Endothelial cell of umbilical vein (primary cell): ENCODE measurements around the gene TMEM126A. TPM values are rescaled to one million over a fixed set of nuclear protein-coding genes. Genes with fewer than 3 reads are reported as not detected.
"Not testable (repeated sequence)": the region's sequence is repeated elsewhere in the genome, so short reads cannot be mapped to it uniquely, and the experiment has no call there.

ENCODE experiments used
- BruUV-seq: library from RNA; stranded (reverse); fragments of 400-500 nt; replicated peaks from 2 replicates; lab custom pipeline; 2021; lab: Mats Ljungman, UMichigan
- CTCF ChIA-PET: fragments of 300-600, 350-600 bp; sonication (Branson Sonifier 250); formaldehyde crosslinking; loops from one replicate; lab custom pipeline; 2021; ENCODE audit warnings: antibody characterized with exemption, inconsistent platforms; lab: Charles Lee
- POLR2A ChIA-PET: fragments of 300-600, 350-600 bp; sonication (Branson Sonifier 250); formaldehyde crosslinking; loops from one replicate; lab custom pipeline; 2021; ENCODE audit warnings: antibody characterized with exemption, inconsistent platforms; lab: Charles Lee
- DNase-seq: peaks from one replicate; pipeline ENCODE4 v3.0.0-alpha.2; 2011; ENCODE audit warnings: low read depth, low spot score
- FAIRE-seq: peaks from 2 replicates; lab custom pipeline; 2011; peaks lifted over from hg19 to GRCh38; lab: Jason Lieb, UNC
- H2AFZ ChIP-seq: 2 replicates; pipeline ENCODE4 v1.6.0; 2012; ENCODE audit warnings: low read depth, low read length, control low read depth, inconsistent platforms
- H3K27ac ChIP-seq: 2 replicates; pipeline ENCODE4 v1.5.1; 2011; ENCODE audit warnings: low read depth, mild to moderate bottlenecking, control low read depth, low read length, moderate library complexity; ENCODE audit not compliant: insufficient read depth
- H3K27me3 ChIP-seq, 2 experiments: 2 replicates each; pipeline versions ENCODE4 v1.6.0 to v1.6.1; 2011; ENCODE audit warnings: low read length in 2 of 2, mixed read lengths in 1 of 2; ENCODE audit not compliant: control insufficient read depth in 2 of 2, insufficient read depth in 2 of 2
- H3K36me3 ChIP-seq, 2 experiments: 2 replicates in 1 of 2; 3 replicates in 1 of 2; pipeline ENCODE4 v1.5.1; 2011; ENCODE audit warnings: low read length in 2 of 2, mild to moderate bottlenecking in 1 of 2, moderate library complexity in 1 of 2; ENCODE audit not compliant: control insufficient read depth in 2 of 2, insufficient read depth in 2 of 2; ENCODE audit errors: extremely low read depth in 1 of 2
- H3K4me1 ChIP-seq: 3 replicates; pipeline ENCODE4 v1.5.1; 2011; ENCODE audit warnings: mild to moderate bottlenecking, low read length; ENCODE audit not compliant: control insufficient read depth, insufficient read depth; ENCODE audit errors: extremely low read depth
- H3K4me2 ChIP-seq: 2 replicates; pipeline ENCODE4 v1.6.1; 2011; ENCODE audit warnings: low read length, control low read depth, mixed read lengths; ENCODE audit not compliant: insufficient read depth
- H3K4me3 ChIP-seq, 3 experiments: fragments of 200-600 bp in 1 of 3; sonication (generic), shearing (Covaris generic) in 1 of 3; replicated peaks in 1 of 3; 2 replicates each; pipeline ENCODE4 v1.5.1; 2011 to 2016; ENCODE audit warnings: control low read depth in 3 of 3, low read length in 3 of 3, mild to moderate bottlenecking in 2 of 3, inconsistent platforms in 1 of 3, low read depth in 1 of 3, moderate library complexity in 1 of 3; ENCODE audit not compliant: insufficient read depth in 1 of 3
- H3K79me2 ChIP-seq: 2 replicates; pipeline ENCODE4 v1.6.0; 2012; ENCODE audit warnings: low read length, inconsistent platforms; ENCODE audit not compliant: control insufficient read depth, insufficient read depth
- H3K9ac ChIP-seq: replicated peaks from 2 replicates; pipeline ENCODE3; 2011; ENCODE audit warnings: low read length, control low read depth; ENCODE audit not compliant: insufficient read depth; ENCODE audit errors: extremely low read depth
- H3K9me1 ChIP-seq: replicated peaks from 3 replicates; pipeline ENCODE4 v1.6.0; 2011; ENCODE audit warnings: mild to moderate bottlenecking, low read length; ENCODE audit not compliant: control insufficient read depth, insufficient read depth; ENCODE audit errors: extremely low read depth
- H3K9me3 ChIP-seq: replicated peaks from 2 replicates; pipeline ENCODE4 v1.5.1; 2012; ENCODE audit warnings: low read length, inconsistent platforms; ENCODE audit not compliant: control insufficient read depth, insufficient read depth
- H4K20me1 ChIP-seq: replicated peaks from 2 replicates; pipeline ENCODE3; 2011; ENCODE audit warnings: mild to moderate bottlenecking, low read length; ENCODE audit not compliant: control insufficient read depth, insufficient read depth; ENCODE audit errors: extremely low read depth
- POLR2A ChIP-seq: IDR thresholded peaks from 2 replicates; pipeline ENCODE4 v1.6.1; 2012; ENCODE audit warnings: low read depth, mild to moderate bottlenecking, control low read depth, low read length
- dilution Hi-C: fragments of 300-500 bp; cut with MboI; formaldehyde crosslinking; loops from one replicate; pipeline ENCODE4 v1.15.0; 2019; ENCODE audit warnings: low sequenced_read_pairs; ENCODE audit not compliant: extremely low pct_ligation_motif_present
- intact Hi-C: fragments of 100-400 bp; cut with micrococcal nuclease; formaldehyde crosslinking; loops from one replicate; pipeline ENCODE4 v1.10.0; 2022
- polyA plus RNA-seq, 4 experiments: library from polyadenylated mRNA; depleted of rRNA in 3 of 4; stranded (reverse) in 3 of 4; unstranded in 1 of 4; fragments of >200 nt; gene quantifications; 2 replicates each; pipeline versions ENCODE4 v1.2.1 to v1.2.3, GENCODE V29; 2011 to 2012; ENCODE audit warnings: missing spikeins in 1 of 4
- total RNA-seq: library from RNA; stranded (reverse); gene quantifications from 2 replicates; pipeline ENCODE4 v1.2.3, GENCODE V29; 2021
- TF ChIP-seq, protein P1 (sequence below): IDR thresholded peaks from 2 replicates; pipeline ENCODE4 v1.6.1; 2011; ENCODE audit not compliant: insufficient read depth, insufficient read length
- TF ChIP-seq, protein P2 (sequence below), 2 donors: IDR thresholded peaks; 1 replicate in 1 of 2; 2 replicates in 1 of 2; pipeline ENCODE4 v1.5.1; 2011; ENCODE audit warnings: low read length in 2 of 2, mild to moderate bottlenecking in 2 of 2, moderate library complexity in 2 of 2, control low read depth in 1 of 2, inconsistent platforms in 1 of 2, low read depth in 1 of 2; ENCODE audit not compliant: insufficient read depth in 1 of 2; ENCODE audit errors: extremely low read depth in 1 of 2

The TMEM126A gene
- total and polyA plus RNA-seq, 2 donors (not counting 3 experiments of a cell fraction or from before 2014, with no cell fraction given): 35.3 to 45.8 TPM

- FAIRE-seq (no peak), DNase-seq (no peak)
- H3K9me1 ChIP-seq: no peaks in the 10 kb centered on the region
- peaks cover 0 to 3% of the 10 kb centered on the region in 2 experiments for H3K36me3 ChIP-seq
- POLR2A ChIA-PET: no interaction called here
- no peak overlapping the region for H3K9ac ChIP-seq
- CTCF ChIA-PET: no interaction called here
- intact Hi-C loops (loop anchor here (10.0 kb wide), 1 partner anchor 628 kb away; no protein-coding TSS in a partner anchor), dilution Hi-C loops (no loop called here)
- H3K4me2 ChIP-seq: no peak overlapping the region
- BruUV-seq: no TSS peak
- no peaks in the 10 kb centered on the region for H3K9me3 ChIP-seq
- no peak overlapping the region for H2AFZ ChIP-seq
- H3K79me2 ChIP-seq: peaks cover 30% of the 10 kb centered on the region
- no peak overlapping the region for H3K27ac ChIP-seq
- H3K4me3 ChIP-seq: no peak overlapping the region
- H3K27me3 ChIP-seq: no peaks in the 10 kb centered on the region
- peaks cover 8% of the 10 kb centered on the region for H4K20me1 ChIP-seq
- TF ChIP-seq, protein P1, sequence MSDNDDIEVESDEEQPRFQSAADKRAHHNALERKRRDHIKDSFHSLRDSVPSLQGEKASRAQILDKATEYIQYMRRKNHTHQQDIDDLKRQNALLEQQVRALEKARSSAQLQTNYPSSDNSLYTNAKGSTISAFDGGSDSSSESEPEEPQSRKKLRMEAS: no peak
- TF ChIP-seq, protein P2, sequence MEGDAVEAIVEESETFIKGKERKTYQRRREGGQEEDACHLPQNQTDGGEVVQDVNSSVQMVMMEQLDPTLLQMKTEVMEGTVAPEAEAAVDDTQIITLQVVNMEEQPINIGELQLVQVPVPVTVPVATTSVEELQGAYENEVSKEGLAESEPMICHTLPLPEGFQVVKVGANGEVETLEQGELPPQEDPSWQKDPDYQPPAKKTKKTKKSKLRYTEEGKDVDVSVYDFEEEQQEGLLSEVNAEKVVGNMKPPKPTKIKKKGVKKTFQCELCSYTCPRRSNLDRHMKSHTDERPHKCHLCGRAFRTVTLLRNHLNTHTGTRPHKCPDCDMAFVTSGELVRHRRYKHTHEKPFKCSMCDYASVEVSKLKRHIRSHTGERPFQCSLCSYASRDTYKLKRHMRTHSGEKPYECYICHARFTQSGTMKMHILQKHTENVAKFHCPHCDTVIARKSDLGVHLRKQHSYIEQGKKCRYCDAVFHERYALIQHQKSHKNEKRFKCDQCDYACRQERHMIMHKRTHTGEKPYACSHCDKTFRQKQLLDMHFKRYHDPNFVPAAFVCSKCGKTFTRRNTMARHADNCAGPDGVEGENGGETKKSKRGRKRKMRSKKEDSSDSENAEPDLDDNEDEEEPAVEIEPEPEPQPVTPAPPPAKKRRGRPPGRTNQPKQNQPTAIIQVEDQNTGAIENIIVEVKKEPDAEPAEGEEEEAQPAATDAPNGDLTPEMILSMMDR (IDR thresholded peaks at IDR 0.05; ENCODE audit: extremely low read depth in 1 of 2, insufficient read depth in 1 of 2, low read depth in 1 of 2, low read length in 2 of 2): no peak
- H3K4me1 ChIP-seq: peaks cover 9% of the 10 kb centered on the region
Observed at GRCh38 chr11:85666687-85667086, 18.9 kb downstream of the TMEM126A start.

- peaks cover 15% of the 10 kb centered on the region for H3K79me2 ChIP-seq
- H3K9ac ChIP-seq: no peak overlapping the region
- TF ChIP-seq, protein P2 (IDR thresholded peaks at IDR 0.05; ENCODE audit: extremely low read depth in 1 of 2, insufficient read depth in 1 of 2, low read depth in 1 of 2, low read length in 2 of 2): no peak
- no peak for TF ChIP-seq POLR2A
- H3K4me2 ChIP-seq: no peak overlapping the region
- H3K4me3 ChIP-seq: no peak overlapping the region
- H3K36me3 ChIP-seq: no peaks in the 10 kb centered on the region
- no peak for FAIRE-seq
- dilution Hi-C loops: no loop called here
- no peaks in the 10 kb centered on the region for H4K20me1 ChIP-seq
- no peak for DNase-seq
- CTCF ChIA-PET: interaction anchor here (0.6 to 0.9 kb wide), 2 partner anchors 17 to 141 kb away, joined by 3 to 5 read pairs; partner anchors contain the start of gene CCDC89
- H3K9me1 ChIP-seq: no peaks in the 10 kb centered on the region
- POLR2A ChIA-PET: no interaction called here
- H3K27me3 ChIP-seq: peaks cover 2 to 3% of the 10 kb centered on the region in 2 experiments
- intact Hi-C loops: loop anchor here (10.0 kb wide), 1 partner anchor 627 kb away; no protein-coding TSS in a partner anchor
- H3K4me1 ChIP-seq: no peaks in the 10 kb centered on the region
- H3K27ac ChIP-seq: no peak overlapping the region
- no TSS peak for BruUV-seq
- no peak overlapping the region for H2AFZ ChIP-seq
- H3K9me3 ChIP-seq: no peaks in the 10 kb centered on the region
Observed at GRCh38 chr11:85668157-85668556, 20.4 kb downstream of the TMEM126A start.

DNA sequence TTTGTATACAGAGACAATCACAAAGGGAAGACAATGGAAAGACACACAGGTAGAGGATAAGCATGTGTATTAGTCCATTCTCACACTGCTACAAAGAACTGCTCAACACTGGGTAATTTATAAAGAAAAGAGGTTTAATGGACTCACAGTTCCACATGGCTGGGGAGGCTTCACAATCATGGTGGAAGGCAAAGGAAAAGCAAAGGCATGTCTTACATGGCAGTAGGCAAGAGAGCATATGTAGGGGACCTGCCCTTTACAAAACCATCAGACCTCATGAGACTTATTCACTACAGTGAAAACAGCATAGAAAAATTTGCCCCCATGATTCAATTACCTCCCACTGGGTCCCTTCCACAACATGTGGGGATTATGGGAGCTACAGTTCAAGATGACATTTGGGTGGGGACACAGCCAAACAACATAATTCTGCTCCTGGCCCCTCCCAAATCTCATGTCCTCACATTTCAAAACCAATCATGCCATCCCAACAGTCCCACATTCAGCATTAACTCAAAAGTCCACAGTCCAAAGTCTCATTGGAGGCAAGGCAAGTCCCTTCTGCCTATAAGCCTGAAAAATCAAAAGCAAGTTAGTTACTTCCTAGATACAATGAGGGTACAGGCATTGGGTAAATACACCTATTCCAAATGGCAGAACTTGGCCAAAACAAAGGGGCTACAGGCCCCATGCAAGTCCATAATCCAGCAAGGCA lies 23.3 kb downstream of the TMEM126A start:
- DNase-seq, dilution Hi-C loops, H3K4me3 ChIP-seq, H2AFZ ChIP-seq, intact Hi-C loops, H3K9ac ChIP-seq, H3K4me1 ChIP-seq, H3K36me3 ChIP-seq, H3K79me2 ChIP-seq, H3K4me2 ChIP-seq, BruUV-seq, CTCF ChIA-PET, H4K20me1 ChIP-seq, H3K9me3 ChIP-seq, H3K9me1 ChIP-seq, FAIRE-seq, H3K27ac ChIP-seq, POLR2A ChIA-PET: not testable (repeated sequence)
- peaks cover 21 to 28% of the 10 kb centered on the region in 2 experiments for H3K27me3 ChIP-seq
